ENCODE data around the gene BTBD16.

GRCh38 chr10:122307669-122308416, 36.7 kb downstream of the BTBD16 start:
- peak; percentile 30 to 90 for TF ChIP-seq EP300 (IDR thresholded peaks at IDR 0.05)
- TF ChIP-seq, protein P1, sequence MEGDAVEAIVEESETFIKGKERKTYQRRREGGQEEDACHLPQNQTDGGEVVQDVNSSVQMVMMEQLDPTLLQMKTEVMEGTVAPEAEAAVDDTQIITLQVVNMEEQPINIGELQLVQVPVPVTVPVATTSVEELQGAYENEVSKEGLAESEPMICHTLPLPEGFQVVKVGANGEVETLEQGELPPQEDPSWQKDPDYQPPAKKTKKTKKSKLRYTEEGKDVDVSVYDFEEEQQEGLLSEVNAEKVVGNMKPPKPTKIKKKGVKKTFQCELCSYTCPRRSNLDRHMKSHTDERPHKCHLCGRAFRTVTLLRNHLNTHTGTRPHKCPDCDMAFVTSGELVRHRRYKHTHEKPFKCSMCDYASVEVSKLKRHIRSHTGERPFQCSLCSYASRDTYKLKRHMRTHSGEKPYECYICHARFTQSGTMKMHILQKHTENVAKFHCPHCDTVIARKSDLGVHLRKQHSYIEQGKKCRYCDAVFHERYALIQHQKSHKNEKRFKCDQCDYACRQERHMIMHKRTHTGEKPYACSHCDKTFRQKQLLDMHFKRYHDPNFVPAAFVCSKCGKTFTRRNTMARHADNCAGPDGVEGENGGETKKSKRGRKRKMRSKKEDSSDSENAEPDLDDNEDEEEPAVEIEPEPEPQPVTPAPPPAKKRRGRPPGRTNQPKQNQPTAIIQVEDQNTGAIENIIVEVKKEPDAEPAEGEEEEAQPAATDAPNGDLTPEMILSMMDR (IDR thresholded peaks at IDR 0.05): no peak

All from tibial nerve (tissue), 4 donors.